OCI-LY7 (cell line): ENCODE measurements around the gene MCRIP1. TPM values are rescaled to one million over a fixed set of nuclear protein-coding genes. Genes with fewer than 3 reads are reported as not detected.

Experiments used
- BruUV-seq: library from RNA; stranded (reverse); fragments of 400-500 nt; replicated peaks from 2 replicates; lab custom pipeline; 2021; lab: Mats Ljungman, UMichigan
- CTCF ChIA-PET: fragments of 300-600 bp; sonication (Branson Sonifier 250); formaldehyde crosslinking; loops from one replicate; lab custom pipeline; 2022; ENCODE audit warnings: antibody characterized with exemption; ENCODE audit not compliant: unreplicated experiment; lab: Charles Lee
- POLR2A ChIA-PET: fragments of 300-600 bp; sonication (Branson Sonifier 250); formaldehyde crosslinking; loops from one replicate; lab custom pipeline; 2022; ENCODE audit warnings: antibody characterized with exemption; lab: Charles Lee
- DNase-seq: peaks from one replicate; pipeline ENCODE4 v3.0.0-alpha.2; 2015; ENCODE audit warnings: low spot score
- H2AFZ ChIP-seq: fragments of 200-600 bp; sonication (generic), shearing (Covaris generic); 2 replicates; pipeline ENCODE4 v1.6.1; 2014; ENCODE audit warnings: mild to moderate bottlenecking, antibody characterized with exemption, low read length, moderate library complexity
- H3K27ac ChIP-seq: fragments of 200-600 bp; sonication (generic); 2 replicates; pipeline ENCODE4 v1.5.1; 2014; ENCODE audit warnings: mixed run types, low read depth, mild to moderate bottlenecking, moderate library complexity, low read length, inconsistent platforms; ENCODE audit not compliant: poor library complexity, severe bottlenecking
- H3K36me3 ChIP-seq: fragments of 200-600 bp; sonication (generic); 2 replicates; pipeline ENCODE4 v1.6.1; 2014; ENCODE audit warnings: mild to moderate bottlenecking, antibody characterized with exemption, low read length, moderate library complexity, mixed read lengths; ENCODE audit not compliant: insufficient read depth
- H3K4me1 ChIP-seq: fragments of 200-600 bp; sonication (generic); 2 replicates; pipeline ENCODE4 v1.5.1; 2014; ENCODE audit warnings: mild to moderate bottlenecking, low read length; ENCODE audit not compliant: insufficient read depth, poor library complexity, severe bottlenecking
- H3K4me2 ChIP-seq: fragments of 200-600 bp; sonication (generic); 2 replicates; pipeline ENCODE4 v1.6.1; 2014; ENCODE audit warnings: mild to moderate bottlenecking, low read length
- H3K4me3 ChIP-seq: fragments of 200-600 bp; sonication (generic); 2 replicates; pipeline ENCODE4 v1.5.1; 2014; ENCODE audit warnings: mild to moderate bottlenecking, low read depth, low read length; ENCODE audit not compliant: poor library complexity, severe bottlenecking
- H3K79me2 ChIP-seq: fragments of 200-600 bp; sonication (generic); 2 replicates; pipeline ENCODE4 v1.6.1; 2016; ENCODE audit warnings: low read depth, mild to moderate bottlenecking, low read length, moderate library complexity, mixed read lengths; ENCODE audit not compliant: insufficient read depth
- H3K9me2 ChIP-seq: fragments of 200-600 bp; sonication (generic); 2 replicates; pipeline ENCODE4 v1.6.1; 2016; ENCODE audit warnings: mild to moderate bottlenecking, low read length, mixed read lengths; ENCODE audit not compliant: insufficient read depth
- H3K9me3 ChIP-seq: fragments of 200-600 bp; sonication (generic); 2 replicates; pipeline ENCODE4 v1.6.1; 2014; ENCODE audit warnings: mild to moderate bottlenecking, mixed run types, low read length, mixed read lengths
- H4K20me1 ChIP-seq: fragments of 200-600 bp; sonication (generic); 2 replicates; pipeline ENCODE4 v1.6.1; 2014; ENCODE audit warnings: mild to moderate bottlenecking, antibody characterized with exemption, low read length, moderate library complexity, mixed read lengths; ENCODE audit not compliant: insufficient read depth
- EZH2phosphoT487 ChIP-seq: fragments of 200-600 bp; sonication (generic); IDR thresholded peaks from 2 replicates; pipeline ENCODE4 v1.6.1; 2018; ENCODE audit warnings: low read depth, borderline replicate concordance, mild to moderate bottlenecking, mixed run types, antibody characterized with exemption, low read length, moderate library complexity, mixed read lengths
- intact Hi-C: fragments of 100-400 bp; cut with micrococcal nuclease; formaldehyde crosslinking; loops from one replicate; pipeline ENCODE4 v1.10.0; 2022; ENCODE audit not compliant: unreplicated experiment
- total RNA-seq, 2 experiments: library from RNA; depleted of rRNA in 1 of 2; stranded (reverse); fragments of >200 nt in 1 of 2; shearing (Covaris generic) in 1 of 2; gene quantifications; 2 replicates each; pipeline ENCODE4 v1.2.3, GENCODE V29; 2014 to 2022
- TF ChIP-seq, protein P1 (sequence below): fragments of 200-600 bp; sonication (generic); conservative IDR thresholded peaks from 2 replicates; pipeline ENCODE4 v1.5.1; 2014; ENCODE audit warnings: mild to moderate bottlenecking, antibody characterized with exemption, low read length, moderate library complexity, mixed read lengths

The MCRIP1 gene
- total RNA-seq, 2 experiments from 2014 or later = 170 to 288 TPM

DNA sequence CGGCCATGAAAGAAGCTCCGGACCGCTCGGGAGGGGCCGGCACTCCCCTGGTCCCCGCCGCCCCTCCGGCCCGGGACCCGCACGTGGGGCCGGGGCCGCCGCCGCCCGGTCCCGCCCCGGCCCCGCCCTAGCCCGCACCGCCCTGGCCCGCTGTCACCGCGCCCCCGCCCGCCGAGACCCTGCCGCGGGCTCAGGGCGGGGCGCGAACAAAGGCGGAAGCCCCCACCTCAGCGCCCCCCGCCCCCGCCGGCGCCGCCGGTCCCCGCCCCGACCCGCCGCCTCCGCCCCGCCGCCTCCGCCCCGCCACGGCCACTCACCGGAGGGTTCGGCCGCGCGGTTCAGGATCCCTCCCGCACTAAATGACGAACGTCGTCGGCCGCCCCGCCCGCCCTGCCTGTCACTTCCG is 37.9 kb upstream of the MCRIP1 start, which contains the start of gene ARHGDIA:
TSS of gene ARHGDIA (minus strand) at position 357 of the 406 bp plus-strand sequence. CDS start 1,407 bp downstream, outside the sequence.
- no peaks in the 10 kb centered on the region for H3K9me3 ChIP-seq
- H3K36me3 ChIP-seq = peaks cover 48% of the 10 kb centered on the region
- BruUV-seq = no TSS peak
- H3K79me2 ChIP-seq = peaks cover 31% of the 10 kb centered on the region
- DNase-seq = no peak
- peak within 1 kb of the TSS; percentile 97 for H3K4me3 ChIP-seq
- intact Hi-C loops = loop anchor here (2.0 to 5.0 kb wide), 5 partner anchors 20 to 354 kb away; partner anchors contain the start of genes ALYREF, ANAPC11, DCXR and MAFG
- no peaks in the 10 kb centered on the region for H3K9me2 ChIP-seq
- POLR2A ChIA-PET = interaction anchor here (1.0 to 2.2 kb wide), 2 partner anchors 22 to 42 kb away, joined by 4 to 18 read pairs; no protein-coding TSS in a partner anchor
- peak within 1 kb of the TSS; percentile 98 for H3K4me2 ChIP-seq
- no peak for TF ChIP-seq EZH2phosphoT487
- peak within 1 kb of the TSS; percentile 17; the same call in 1 of the 2 replicates for H2AFZ ChIP-seq
- no peaks in the 10 kb centered on the region for H4K20me1 ChIP-seq
- CTCF ChIA-PET = no interaction called here
- peak within 1 kb of the TSS; percentile 85 for H3K27ac ChIP-seq
- peaks cover 68% of the 10 kb centered on the region for H3K4me1 ChIP-seq

DNA sequence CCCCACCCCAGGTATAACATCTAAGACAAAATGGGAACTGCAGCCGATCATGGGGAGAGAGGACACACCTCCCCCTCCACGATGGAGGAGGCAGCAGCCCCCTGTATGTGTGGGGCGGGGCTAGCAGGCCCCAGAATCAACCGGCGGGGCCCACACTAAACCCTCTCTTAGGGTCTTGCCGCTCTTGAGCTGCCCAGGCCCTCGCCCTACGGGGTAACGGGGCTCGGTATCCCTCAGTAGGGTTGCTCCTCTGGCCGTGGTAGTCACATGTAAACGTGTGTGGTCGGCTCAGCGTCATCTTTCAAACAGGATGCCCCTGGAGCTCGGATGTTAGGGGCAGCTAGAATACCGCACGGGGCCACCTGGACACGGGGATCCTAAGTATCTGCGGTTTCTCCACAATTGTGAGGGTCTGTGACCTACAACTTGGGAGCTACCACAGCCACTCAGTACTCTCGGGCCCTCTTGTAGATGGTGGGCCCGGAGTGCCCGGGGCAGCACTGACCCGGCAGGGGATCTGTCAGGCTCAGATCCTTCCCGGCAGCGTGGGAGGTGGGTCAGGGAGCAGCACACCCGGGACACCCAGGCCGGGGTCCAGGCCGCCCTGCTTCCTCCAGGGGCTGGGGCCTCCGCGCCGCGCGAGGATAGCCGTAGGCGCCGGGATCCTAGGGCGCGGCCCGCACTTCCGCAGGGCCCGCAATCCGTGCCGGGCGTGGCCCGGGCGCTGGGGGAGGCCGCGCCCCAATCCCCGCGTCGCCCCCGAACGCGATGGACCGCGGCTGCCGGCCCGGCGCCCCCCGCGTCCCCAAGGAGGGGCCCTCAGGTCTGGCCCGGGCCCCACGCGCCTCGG is 37.3 kb upstream of the MCRIP1 start:
- TF ChIP-seq, protein P1, sequence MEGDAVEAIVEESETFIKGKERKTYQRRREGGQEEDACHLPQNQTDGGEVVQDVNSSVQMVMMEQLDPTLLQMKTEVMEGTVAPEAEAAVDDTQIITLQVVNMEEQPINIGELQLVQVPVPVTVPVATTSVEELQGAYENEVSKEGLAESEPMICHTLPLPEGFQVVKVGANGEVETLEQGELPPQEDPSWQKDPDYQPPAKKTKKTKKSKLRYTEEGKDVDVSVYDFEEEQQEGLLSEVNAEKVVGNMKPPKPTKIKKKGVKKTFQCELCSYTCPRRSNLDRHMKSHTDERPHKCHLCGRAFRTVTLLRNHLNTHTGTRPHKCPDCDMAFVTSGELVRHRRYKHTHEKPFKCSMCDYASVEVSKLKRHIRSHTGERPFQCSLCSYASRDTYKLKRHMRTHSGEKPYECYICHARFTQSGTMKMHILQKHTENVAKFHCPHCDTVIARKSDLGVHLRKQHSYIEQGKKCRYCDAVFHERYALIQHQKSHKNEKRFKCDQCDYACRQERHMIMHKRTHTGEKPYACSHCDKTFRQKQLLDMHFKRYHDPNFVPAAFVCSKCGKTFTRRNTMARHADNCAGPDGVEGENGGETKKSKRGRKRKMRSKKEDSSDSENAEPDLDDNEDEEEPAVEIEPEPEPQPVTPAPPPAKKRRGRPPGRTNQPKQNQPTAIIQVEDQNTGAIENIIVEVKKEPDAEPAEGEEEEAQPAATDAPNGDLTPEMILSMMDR = no peak
- TF ChIP-seq EZH2phosphoT487 = no peak
- Histone ChIP-seq H3K36me3 (peaks cover 54% of the 10 kb centered on the region), H3K9me2 (no peaks in the 10 kb centered on the region), H4K20me1 (no peaks in the 10 kb centered on the region), H3K4me2 (peak overlapping the region; percentile 98), H3K4me3 (peak overlapping the region; percentile 97), H3K27ac (peak overlapping the region; percentile 85), H3K79me2 (peaks cover 31% of the 10 kb centered on the region), H3K4me1 (peaks cover 68% of the 10 kb centered on the region), H3K9me3 (no peaks in the 10 kb centered on the region), H2AFZ (no peak overlapping the region)
- ChIA-PET CTCF (interaction anchor here (1.2 kb wide), 1 partner anchor 58 kb away, joined by 4 read pairs; no protein-coding TSS in a partner anchor), POLR2A (interaction anchor here (0.9 to 2.2 kb wide), 3 partner anchors 23 to 47 kb away, joined by 4 to 18 read pairs (median 4); no protein-coding TSS in a partner anchor)
- BruUV-seq = no TSS peak
- intact Hi-C loops = loop anchor here (2.0 to 5.0 kb wide), 5 partner anchors 20 to 353 kb away; partner anchors contain the start of genes ALYREF, ANAPC11, DCXR and MAFG
- peak; percentile 76 for DNase-seq
